ENCODE measurements around the gene DTD1.

Gene DTD1

DNA sequence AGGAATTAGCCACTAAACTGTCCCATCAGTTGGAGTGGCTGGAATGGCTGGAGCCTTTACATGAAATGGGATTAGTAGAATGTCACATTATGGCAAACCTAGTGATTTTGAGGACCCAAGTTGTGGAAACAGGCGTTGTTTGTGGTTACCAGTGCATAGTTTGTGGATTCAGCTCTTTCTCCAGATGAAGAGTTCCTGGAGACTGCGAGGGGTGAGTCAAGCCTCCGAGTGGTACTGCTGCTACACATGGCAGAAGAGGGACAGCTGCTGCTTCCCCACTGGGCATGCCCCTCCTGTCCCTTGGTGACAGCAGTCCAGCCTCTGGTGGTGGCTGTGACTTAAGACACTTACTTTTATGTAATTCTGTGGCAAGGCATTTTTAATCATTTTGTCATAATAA, 131.6 kb downstream of the DTD1 start:
- TF ChIP-seq EZH2phosphoT487 (IDR thresholded peaks at IDR 0.05; ENCODE audit: borderline replicate concordance, low read length), result no peak
- TF ChIP-seq, protein P1, sequence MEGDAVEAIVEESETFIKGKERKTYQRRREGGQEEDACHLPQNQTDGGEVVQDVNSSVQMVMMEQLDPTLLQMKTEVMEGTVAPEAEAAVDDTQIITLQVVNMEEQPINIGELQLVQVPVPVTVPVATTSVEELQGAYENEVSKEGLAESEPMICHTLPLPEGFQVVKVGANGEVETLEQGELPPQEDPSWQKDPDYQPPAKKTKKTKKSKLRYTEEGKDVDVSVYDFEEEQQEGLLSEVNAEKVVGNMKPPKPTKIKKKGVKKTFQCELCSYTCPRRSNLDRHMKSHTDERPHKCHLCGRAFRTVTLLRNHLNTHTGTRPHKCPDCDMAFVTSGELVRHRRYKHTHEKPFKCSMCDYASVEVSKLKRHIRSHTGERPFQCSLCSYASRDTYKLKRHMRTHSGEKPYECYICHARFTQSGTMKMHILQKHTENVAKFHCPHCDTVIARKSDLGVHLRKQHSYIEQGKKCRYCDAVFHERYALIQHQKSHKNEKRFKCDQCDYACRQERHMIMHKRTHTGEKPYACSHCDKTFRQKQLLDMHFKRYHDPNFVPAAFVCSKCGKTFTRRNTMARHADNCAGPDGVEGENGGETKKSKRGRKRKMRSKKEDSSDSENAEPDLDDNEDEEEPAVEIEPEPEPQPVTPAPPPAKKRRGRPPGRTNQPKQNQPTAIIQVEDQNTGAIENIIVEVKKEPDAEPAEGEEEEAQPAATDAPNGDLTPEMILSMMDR (IDR thresholded peaks at IDR 0.05; ENCODE audit: low read depth, low read length, poor library complexity, severe bottlenecking), result no peak
- Histone ChIP-seq H3K27me3 (ENCODE audit: control insufficient read depth, low read length) (no peaks in the 10 kb centered on the region), H3K4me1 (ENCODE audit: control insufficient read depth, low read length) (no peaks in the 10 kb centered on the region), H3K27ac (ENCODE audit: low read depth, low read length) (no peak overlapping the region), H4K20me1 (ENCODE audit: control insufficient read depth, insufficient read depth, low read depth, low read length) (no peaks in the 10 kb centered on the region), H3F3A (ENCODE audit: control insufficient read depth, insufficient read depth) (no peaks in the 10 kb centered on the region), H3K9me3 (ENCODE audit: control insufficient read depth, insufficient read depth, low read length) (no peaks in the 10 kb centered on the region), H3K36me3 (ENCODE audit: control insufficient read depth, low read length) (no peaks in the 10 kb centered on the region), H3K4me2 (ENCODE audit: low read length) (no peak overlapping the region), H3K79me2 (ENCODE audit: control insufficient read depth, low read length) (no peaks in the 10 kb centered on the region), H3K4me3 (ENCODE audit: low read length) (no peak overlapping the region), H3K9me2 (replicated peaks; ENCODE audit: control insufficient read depth, low read length) (no peaks in the 10 kb centered on the region)

DNA sequence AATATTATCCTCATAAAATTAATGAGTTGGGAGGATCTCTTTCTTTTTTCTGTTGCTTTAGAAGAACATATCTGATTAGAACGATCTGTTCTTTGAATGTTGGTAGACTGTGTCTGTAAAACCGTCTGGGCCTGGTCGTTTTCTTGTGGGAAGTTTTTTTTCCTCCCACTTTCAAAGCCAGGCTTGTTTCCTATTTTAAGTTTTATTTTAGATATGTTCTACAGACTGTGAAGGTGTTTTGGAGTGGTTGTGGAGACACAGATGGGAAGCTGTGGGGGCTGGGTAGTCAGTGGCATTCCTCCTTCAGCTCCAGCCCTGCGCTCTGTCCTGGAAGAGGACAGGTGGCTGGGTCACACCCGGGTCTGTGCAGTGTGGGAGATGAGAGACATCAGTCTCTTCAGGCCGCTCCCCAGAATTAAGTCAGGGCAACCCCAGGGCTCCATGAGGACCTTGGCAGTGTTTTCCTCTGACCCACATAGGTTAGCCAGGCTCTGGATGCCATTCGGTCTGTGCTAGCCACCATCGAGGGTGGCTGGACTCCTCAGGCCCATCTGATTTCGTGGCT, 133.8 kb downstream of the DTD1 start:
- H3K79me2 ChIP-seq (ENCODE audit: control insufficient read depth, low read length), result no peaks in the 10 kb centered on the region
- no peak overlapping the region for H3K4me2 ChIP-seq (ENCODE audit: low read length)
- no peaks in the 10 kb centered on the region for H3K9me2 ChIP-seq (replicated peaks; ENCODE audit: control insufficient read depth, low read length)
- no peaks in the 10 kb centered on the region for H3F3A ChIP-seq (ENCODE audit: control insufficient read depth, insufficient read depth)
- H3K27me3 ChIP-seq (ENCODE audit: control insufficient read depth, low read length), result no peaks in the 10 kb centered on the region
- H3K4me3 ChIP-seq (ENCODE audit: low read length), result no peak overlapping the region
- no peaks in the 10 kb centered on the region for H4K20me1 ChIP-seq (ENCODE audit: control insufficient read depth, insufficient read depth, low read depth, low read length)
- H3K36me3 ChIP-seq (ENCODE audit: control insufficient read depth, low read length), result no peaks in the 10 kb centered on the region
- H3K27ac ChIP-seq (ENCODE audit: low read depth, low read length), result no peak overlapping the region
- H3K4me1 ChIP-seq (ENCODE audit: control insufficient read depth, low read length), result no peaks in the 10 kb centered on the region
- no peak for TF ChIP-seq EZH2phosphoT487 (IDR thresholded peaks at IDR 0.05; ENCODE audit: borderline replicate concordance, low read length)
- TF ChIP-seq, protein P1 (IDR thresholded peaks at IDR 0.05; ENCODE audit: low read depth, low read length, poor library complexity, severe bottlenecking), result no peak
- H3K9me3 ChIP-seq (ENCODE audit: control insufficient read depth, insufficient read depth, low read length), result no peaks in the 10 kb centered on the region

GRCh38 chr20:18722371-18722770, 134.5 kb downstream of the DTD1 start:
- Histone ChIP-seq H3K27me3 (ENCODE audit: control insufficient read depth, low read length) (no peaks in the 10 kb centered on the region), H3K4me3 (ENCODE audit: low read length) (no peak overlapping the region), H3K4me1 (ENCODE audit: control insufficient read depth, low read length) (no peaks in the 10 kb centered on the region), H4K20me1 (ENCODE audit: control insufficient read depth, insufficient read depth, low read depth, low read length) (no peaks in the 10 kb centered on the region), H3K9me2 (replicated peaks; ENCODE audit: control insufficient read depth, low read length) (no peaks in the 10 kb centered on the region), H3K9me3 (ENCODE audit: control insufficient read depth, insufficient read depth, low read length) (no peaks in the 10 kb centered on the region), H3K4me2 (ENCODE audit: low read length) (no peak overlapping the region), H3K27ac (ENCODE audit: low read depth, low read length) (no peak overlapping the region), H3F3A (ENCODE audit: control insufficient read depth, insufficient read depth) (no peaks in the 10 kb centered on the region), H3K79me2 (ENCODE audit: control insufficient read depth, low read length) (no peaks in the 10 kb centered on the region), H3K36me3 (ENCODE audit: control insufficient read depth, low read length) (no peaks in the 10 kb centered on the region)
- TF ChIP-seq, protein P1 (IDR thresholded peaks at IDR 0.05; ENCODE audit: low read depth, low read length, poor library complexity, severe bottlenecking), result no peak
- TF ChIP-seq EZH2phosphoT487 (IDR thresholded peaks at IDR 0.05; ENCODE audit: borderline replicate concordance, low read length), result no peak

Measured in DOHH2 (cell line).